Upper lobe of left lung (tissue), 6 donors: ENCODE results near the gene SLC8A2. TPM values are rescaled to one million over a fixed set of nuclear protein-coding genes. Genes with fewer than 3 reads are reported as not detected.
A peak's percentile ranks its signal among the peaks of the same experiment; 100 is the strongest.

Experiments used
- ATAC-seq, 2 donors: fragments of 200-7000 bp; cut with Tn5 transposase; one replicate each; pipeline ENCODE4 v1.9.1; 2022; ENCODE audit warnings: mild to moderate bottlenecking in 2 of 2, moderate library complexity in 2 of 2; ENCODE audit not compliant: low FRiP score in 2 of 2
- DNase-seq, 2 donors: peaks; one replicate each; pipeline ENCODE4 v3.0.0-alpha.2; 2019 to 2020
- H3K27ac ChIP-seq, 4 donors: fragments of 200-600 bp; sonication (generic); one replicate each; pipeline ENCODE4 v1.5.1; 2016 to 2019
- H3K27me3 ChIP-seq, 4 donors: fragments of 200-600 bp; sonication (generic); one replicate each; pipeline ENCODE4 v1.5.1; 2017 to 2019
- H3K36me3 ChIP-seq, 4 donors: fragments of 200-600 bp; sonication (generic); one replicate each; pipeline ENCODE4 v1.5.1; 2016 to 2019
- H3K4me1 ChIP-seq, 4 donors: fragments of 200-600 bp; sonication (generic); one replicate each; pipeline ENCODE4 v1.5.1; 2018 to 2019
- H3K4me3 ChIP-seq, 4 donors: fragments of 200-600 bp; sonication (generic); one replicate each; pipeline ENCODE4 v1.5.1; 2017 to 2019; ENCODE audit warnings: mild to moderate bottlenecking in 2 of 4, moderate library complexity in 1 of 4
- H3K9me3 ChIP-seq, 4 donors: fragments of 200-600 bp; sonication (generic); one replicate each; pipeline ENCODE4 v1.5.1; 2018 to 2019
- CTCF ChIP-seq, 6 experiments: fragments of 450-650 bp in 4 of 6; fragments of 200-600 bp in 2 of 6; sonication (generic) in 2 of 6; IDR thresholded peaks; one replicate each; pipeline ENCODE4 v1.5.1; 2016 to 2019; ENCODE audit warnings: antibody characterized with exemption in 6 of 6
- EP300 ChIP-seq, 4 donors: sonication (generic); formaldehyde crosslinking; IDR thresholded peaks; one replicate each; pipeline ENCODE4 v1.5.1; 2017; ENCODE audit warnings: antibody characterized with exemption in 4 of 4, control low read depth in 2 of 4
- POLR2A ChIP-seq, 4 donors: fragments of 450-650 bp; IDR thresholded peaks; one replicate each; pipeline ENCODE4 v1.5.1; 2016 to 2017; ENCODE audit warnings: antibody characterized with exemption in 4 of 4, mild to moderate bottlenecking in 2 of 4
- POLR2AphosphoS5 ChIP-seq, 2 donors: sonication (generic); formaldehyde crosslinking; IDR thresholded peaks; one replicate each; pipeline ENCODE4 v1.5.1; 2017; ENCODE audit warnings: antibody characterized with exemption in 2 of 2
- WGBS, 2 donors: methylation state at CpG; one replicate each; pipeline ENCODE4 v1.1.5; 2017 to 2018; 5-methylcytosine and 5-hydroxymethylcytosine counted together
- total RNA-seq, 6 donors: library from RNA; depleted of rRNA in 4 of 6; stranded (reverse); fragments of >200 nt in 4 of 6; gene quantifications; one replicate each; pipeline versions ENCODE4 v1.1.0 to v1.2.1, GENCODE V29; 2016 to 2021
- donor health status: DM: no; HTN: no; CAD: no; lungs with moderate emphysema.
- donor health status: DM: no; HTN: yes; CAD: no; lungs with severe emphysema.

The SLC8A2 gene
- total RNA-seq = under 1 TPM in 3 of 6 donors, not detected in 3; 0.11 to 0.64 (median 0.15) TPM

- ATAC-seq = peak in 1 of 2 donors; percentile 49
- H3K27me3 ChIP-seq = peaks cover 0 to 32% (median 14%) of the 10 kb centered on the region in 4 donors
- TF ChIP-seq POLR2AphosphoS5 (IDR thresholded peaks at IDR 0.05) (no peak), EP300 (IDR thresholded peaks at IDR 0.05) (no peak), POLR2A (IDR thresholded peaks at IDR 0.05) (no peak), CTCF (IDR thresholded peaks at IDR 0.05) (no peak)
- no peak within 1 kb of the TSS for H3K4me3 ChIP-seq
- H3K9me3 ChIP-seq = no peaks in the 10 kb centered on the region
- H3K36me3 ChIP-seq = no peaks in the 10 kb centered on the region
- 5 to 10% methylated on average over 17 to 18 of the region's 29 CpGs for WGBS, 2 donors
- DNase-seq = peak; percentile 37 to 83
- H3K27ac ChIP-seq = no peak within 1 kb of the TSS
- peaks cover 0 to 14% (median 7%) of the 10 kb centered on the region in 4 donors for H3K4me1 ChIP-seq
These were observed at the start of gene SLC8A2 for GRCh38 chr19:47471733-47472457. SLC8A2 (minus strand) TSS chr19:47471893; CDS start chr19:47466403, 5,490 bp downstream.

- H3K4me1 ChIP-seq = peaks cover 10 to 17% (median 14%) of the 10 kb centered on the region in 4 donors
- no peaks in the 10 kb centered on the region for H3K9me3 ChIP-seq
- WGBS, 2 donors = 78 to 79% methylated on average over 5 to 6 of the region's 6 CpGs
- no peak overlapping the region for H3K27ac ChIP-seq
- no peak for ATAC-seq
- no peak overlapping the region for H3K4me3 ChIP-seq
- TF ChIP-seq POLR2A (IDR thresholded peaks at IDR 0.05) = no peak
- no peak for TF ChIP-seq EP300 (IDR thresholded peaks at IDR 0.05)
- TF ChIP-seq CTCF (IDR thresholded peaks at IDR 0.05) = no peak
- no peak for TF ChIP-seq POLR2AphosphoS5 (IDR thresholded peaks at IDR 0.05)
- H3K36me3 ChIP-seq = no peaks in the 10 kb centered on the region
- no peak for DNase-seq
- no peaks in the 10 kb centered on the region for H3K27me3 ChIP-seq
These were observed 49.1 kb upstream of the SLC8A2 start for GRCh38 chr19:47520839-47521238.

- Histone ChIP-seq H3K36me3 (no peaks in the 10 kb centered on the region), H3K27ac (no peak overlapping the region), H3K4me1 (peaks cover 13 to 21% (median 17%) of the 10 kb centered on the region in 4 donors), H3K9me3 (no peaks in the 10 kb centered on the region), H3K27me3 (no peaks in the 10 kb centered on the region), H3K4me3 (no peak overlapping the region)
- TF ChIP-seq EP300 (IDR thresholded peaks at IDR 0.05) = no peak
- no peak for TF ChIP-seq POLR2AphosphoS5 (IDR thresholded peaks at IDR 0.05)
- TF ChIP-seq CTCF (IDR thresholded peaks at IDR 0.05) = no peak
- no peak for TF ChIP-seq POLR2A (IDR thresholded peaks at IDR 0.05)
- WGBS, 2 donors = 76 to 81% methylated on average over 10 of the region's 10 CpGs
- no peak for DNase-seq
- no peak for ATAC-seq
These were observed 48.7 kb upstream of the SLC8A2 start for GRCh38 chr19:47520343-47520806.

- Histone ChIP-seq H3K4me1 (peaks cover 13 to 21% (median 18%) of the 10 kb centered on the region in 4 donors), H3K36me3 (no peaks in the 10 kb centered on the region), H3K27me3 (no peaks in the 10 kb centered on the region), H3K4me3 (no peak overlapping the region), H3K27ac (no peak overlapping the region), H3K9me3 (no peaks in the 10 kb centered on the region)
- ATAC-seq (no peak), DNase-seq (no peak)
- TF ChIP-seq POLR2A (IDR thresholded peaks at IDR 0.05) (no peak), POLR2AphosphoS5 (IDR thresholded peaks at IDR 0.05) (no peak), EP300 (IDR thresholded peaks at IDR 0.05) (no peak), CTCF (IDR thresholded peaks at IDR 0.05) (no peak)
- WGBS, 2 donors = 86 to 90% methylated on average over 9 of the region's 9 CpGs
These were observed 47.2 kb upstream of the SLC8A2 start for GRCh38 chr19:47518854-47519253.
